A549 treated with CORT108297 at 1 μM for 4 hours (cell line): ENCODE measurements around the gene CD300A. TPM values are rescaled to one million over a fixed set of nuclear protein-coding genes. Genes with fewer than 3 reads are reported as not detected.

Experiments
- total RNA-seq: library from RNA; stranded (reverse); fragments of 200-300 nt; extraction: Qiagen RNA extraction; gene quantifications from 5 replicates; pipeline ENCODE4 v1.2.3, GENCODE V29; 2022

Gene CD300A
- 0.07 to 0.12 TPM (median 0.07 TPM) in 3 of 5 replicates, not detected in the others for total RNA-seq

DNA sequence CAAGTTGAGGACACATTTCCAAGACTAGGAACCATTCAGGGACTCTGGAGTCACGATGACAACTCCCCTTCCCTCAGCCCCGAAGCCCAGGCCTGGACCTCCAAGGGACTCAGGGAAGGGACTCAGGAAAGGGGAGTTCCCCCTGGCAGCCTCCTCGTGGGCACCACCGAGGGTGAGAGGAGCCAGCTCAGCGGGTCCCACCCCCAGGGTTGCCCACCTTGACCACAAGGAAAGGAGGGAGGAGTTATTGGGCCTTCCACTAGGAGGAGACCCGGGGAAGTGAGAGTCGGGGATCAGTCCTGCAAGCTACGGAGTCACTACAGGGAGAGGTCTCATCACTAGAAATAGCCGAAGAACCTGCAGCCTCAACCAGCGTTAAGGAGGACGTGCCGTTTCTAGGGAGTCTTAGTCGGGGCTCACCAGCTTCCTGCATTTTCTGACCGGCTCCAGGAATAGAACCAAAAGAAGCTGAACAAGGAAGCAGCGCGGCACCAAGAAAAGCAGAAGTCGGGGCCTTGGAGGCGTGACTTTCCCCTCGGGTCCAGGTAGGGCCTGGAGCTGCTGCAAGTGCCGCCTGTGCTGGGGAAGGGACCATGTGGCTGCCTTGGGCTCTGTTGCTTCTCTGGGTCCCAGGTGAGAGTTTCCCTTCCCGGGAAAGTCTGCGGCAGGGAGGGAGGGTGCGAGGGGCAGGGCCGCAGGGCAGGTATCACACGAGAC, at the start of gene CD300A:
Gene CD300A (plus strand): TSS at position 524 of the 717 bp plus-strand sequence. CDS start 70 bp downstream, at position 594.

DNA sequence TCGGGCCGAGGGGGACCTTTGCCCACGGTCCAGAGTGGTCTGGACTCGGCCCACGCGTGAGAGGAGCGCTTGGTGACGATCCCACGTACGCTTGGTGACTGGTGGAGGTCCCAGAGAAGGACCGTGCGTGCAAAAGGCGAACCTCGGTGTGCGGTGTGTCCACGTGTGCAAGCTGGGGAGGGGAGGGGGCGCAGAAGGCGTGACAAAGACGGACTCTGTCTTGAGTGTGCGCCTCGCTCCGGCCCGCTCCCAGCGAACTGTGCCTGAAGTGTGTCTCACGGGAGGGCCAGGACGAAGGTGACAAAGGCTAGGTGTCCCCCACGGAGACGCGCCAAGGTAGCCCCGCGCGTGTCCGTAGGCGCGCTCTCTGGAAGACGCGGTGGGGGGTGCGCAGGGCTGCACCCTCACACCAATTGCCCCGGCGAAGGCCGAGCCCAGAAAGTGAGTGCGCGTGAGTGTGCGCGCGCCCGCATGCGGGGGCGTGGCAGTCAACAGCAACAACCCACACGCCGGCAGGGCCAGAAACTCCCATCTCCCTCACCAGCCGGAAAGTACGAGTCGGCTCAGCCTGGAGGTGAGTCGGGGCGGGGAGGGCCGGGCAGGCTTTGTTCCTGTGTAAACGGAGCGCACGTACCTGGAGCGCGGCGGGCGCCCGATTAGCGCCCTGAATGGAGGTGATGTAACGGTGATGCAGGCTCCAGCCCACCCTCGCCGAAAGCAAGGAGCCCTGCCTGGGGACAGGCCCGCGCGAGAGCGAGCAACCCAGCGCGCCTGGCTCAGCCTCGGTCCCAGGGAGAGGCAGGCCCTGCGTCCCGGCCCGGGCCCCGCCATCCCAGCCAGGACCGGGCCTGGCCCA, 34.6 kb upstream of the CD300A start, which contains the start of gene GPRC5C:
Gene GPRC5C (plus strand): TSS at position 521 of the 856 bp plus-strand sequence. CDS start 7,689 bp downstream, outside the sequence.

DNA sequence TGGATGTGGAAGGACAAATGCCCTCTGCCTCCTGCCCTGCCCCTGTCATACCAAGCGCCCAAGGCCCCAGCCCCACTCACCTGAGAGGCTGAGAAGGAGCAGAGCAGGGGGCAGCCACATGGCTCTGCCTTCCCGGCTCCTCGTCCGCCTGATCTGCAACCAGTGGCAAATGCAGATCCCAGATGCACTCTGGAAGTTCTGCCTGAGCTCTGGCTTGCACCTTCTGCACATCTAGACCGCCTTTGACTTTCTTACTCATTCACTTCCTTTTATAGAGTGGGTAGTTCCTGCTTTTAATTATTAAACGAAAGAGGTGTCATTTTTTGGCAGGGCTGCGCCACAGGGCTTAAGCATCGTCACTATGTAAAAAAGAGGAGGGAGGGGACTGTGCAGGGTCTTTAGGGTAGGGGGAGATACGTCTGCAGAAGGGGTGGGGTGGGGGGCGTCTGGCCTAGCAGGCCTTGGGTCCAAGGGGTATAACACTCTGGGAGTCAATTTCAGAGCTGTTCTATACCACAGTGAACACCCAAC, 64.9 kb downstream of the CD300A start, which contains the start of gene CD300LB:
Gene CD300LB (minus strand): TSS at position 245 of the 531 bp plus-strand sequence. CDS start 125 bp downstream, at position 120.

Other genes starting within 250 kb of the CD300A start
- gene DNAI2, start 192.4 kb upstream of the CD300A start, total RNA-seq, result 0.06 to 0.09 TPM in 2 of 5 replicates, not detected in the others
- gene KIF19, start 140.4 kb upstream of the CD300A start, total RNA-seq, result 0.03 TPM in 1 of 5 replicates, not detected in the others
- gene BTBD17, start 104.8 kb upstream of the CD300A start, total RNA-seq, result 0.05 to 0.06 TPM in 2 of 5 replicates, not detected in the others
- 0.08 TPM in 1 of 5 replicates, not detected in the others for gene GPR142, start 99.1 kb upstream of the CD300A start, total RNA-seq
- 58.6 to 85.4 TPM (median 75.2 TPM) in 5 replicates for gene GPRC5C, start 34.5 kb upstream of the CD300A start, total RNA-seq
- 0.03 to 0.14 TPM (median 0.09 TPM) in 4 of 5 replicates, not detected in the other for gene CD300LB, start 64.8 kb downstream of the CD300A start, total RNA-seq
- gene CD300C, start 79.5 kb downstream of the CD300A start, total RNA-seq, result 0.09 to 0.20 TPM (median 0.16 TPM) in 5 replicates
- 0.32 to 0.76 TPM (median 0.53 TPM) in 5 replicates for gene CD300H, start 100.9 kb downstream of the CD300A start, total RNA-seq
- not detected in 5 replicates for gene CD300LD, start 125.6 kb downstream of the CD300A start, total RNA-seq
- gene CD300E, start 157.1 kb downstream of the CD300A start, total RNA-seq, result 0.02 TPM in 1 of 5 replicates, not detected in the others
- gene CD300LF, start 246.3 kb downstream of the CD300A start, total RNA-seq, result not detected in 5 replicates